ENCODE results near the gene CORT.
"Not testable (repeated sequence)": the region's sequence is repeated elsewhere in the genome, so short reads cannot be mapped to it uniquely, and the experiment has no call there.

CORT gene

GRCh38 chr1:10440305-10440704 is 9.5 kb upstream of the CORT start:
- DNase-seq: no peak

- no peak for DNase-seq
These were observed 9.0 kb upstream of the CORT start for GRCh38 chr1:10440794-10441193.

GRCh38 chr1:10444248-10444647 is 5.6 kb upstream of the CORT start:
- DNase-seq: no peak

- no peak for DNase-seq
These were observed 4.9 kb upstream of the CORT start for GRCh38 chr1:10444795-10445397.

- no peak for DNase-seq
These were observed 2.9 kb upstream of the CORT start for GRCh38 chr1:10446790-10447422.

GRCh38 chr1:10450156-10450814 is 454 bp downstream of the CORT start:
- DNase-seq: no peak

GRCh38 chr1:10450836-10451235 is 1.0 kb downstream of the CORT start:
- DNase-seq: no peak

- DNase-seq: no peak
These were observed 1.5 kb downstream of the CORT start for GRCh38 chr1:10451287-10451686.

GRCh38 chr1:10456048-10456447 is 6.2 kb downstream of the CORT start:
- DNase-seq: no peak

- DNase-seq: no peak
These were observed 6.8 kb downstream of the CORT start for GRCh38 chr1:10456661-10457060.

- not testable (repeated sequence) for DNase-seq
These were observed 7.6 kb downstream of the CORT start for GRCh38 chr1:10457462-10457861.

- DNase-seq: no peak
These were observed 8.0 kb downstream of the CORT start for GRCh38 chr1:10457875-10458274.

GRCh38 chr1:10459184-10459583 is 9.4 kb downstream of the CORT start:
- DNase-seq: no peak

GRCh38 chr1:10467078-10467477 is 17.2 kb downstream of the CORT start:
- DNase-seq: no peak

- no peak for DNase-seq
These were observed 20.2 kb downstream of the CORT start for GRCh38 chr1:10470043-10470442.

GRCh38 chr1:10471411-10472219 is 21.8 kb downstream of the CORT start:
- no peak for DNase-seq

GRCh38 chr1:10472220-10473144 is 22.7 kb downstream of the CORT start, which contains the start of gene DFFA:
TSS of gene DFFA (minus strand) at chr1:10472529. CDS start at chr1:10472458, 71 bp downstream.
- DNase-seq: peak; percentile 78

GRCh38 chr1:10473145-10473765 is 23.4 kb downstream of the CORT start:
- DNase-seq: no peak

- DNase-seq: not testable (repeated sequence)
These were observed 24.4 kb downstream of the CORT start for GRCh38 chr1:10474309-10474612.

GRCh38 chr1:10474613-10475507 is 25.0 kb downstream of the CORT start, which contains the start of gene PEX14:
TSS of gene PEX14 (plus strand) at chr1:10474950. CDS start at chr1:10474967, 17 bp downstream.
- peak; percentile 58 for DNase-seq

GRCh38 chr1:10475510-10475909 is 25.7 kb downstream of the CORT start:
- no peak for DNase-seq

Data from NCI-H774 (cell line).